HG03342 (cell line): ENCODE measurements around the gene DENND11.

Experiments used
- ATAC-seq: cut with Tn5 transposase; IDR thresholded peaks from one replicate; pipeline ENCODE4 v1.9.1; 2021; ENCODE audit warnings: mild to moderate bottlenecking, moderate library complexity; ENCODE audit not compliant: unreplicated experiment

The DENND11 gene, protein sequence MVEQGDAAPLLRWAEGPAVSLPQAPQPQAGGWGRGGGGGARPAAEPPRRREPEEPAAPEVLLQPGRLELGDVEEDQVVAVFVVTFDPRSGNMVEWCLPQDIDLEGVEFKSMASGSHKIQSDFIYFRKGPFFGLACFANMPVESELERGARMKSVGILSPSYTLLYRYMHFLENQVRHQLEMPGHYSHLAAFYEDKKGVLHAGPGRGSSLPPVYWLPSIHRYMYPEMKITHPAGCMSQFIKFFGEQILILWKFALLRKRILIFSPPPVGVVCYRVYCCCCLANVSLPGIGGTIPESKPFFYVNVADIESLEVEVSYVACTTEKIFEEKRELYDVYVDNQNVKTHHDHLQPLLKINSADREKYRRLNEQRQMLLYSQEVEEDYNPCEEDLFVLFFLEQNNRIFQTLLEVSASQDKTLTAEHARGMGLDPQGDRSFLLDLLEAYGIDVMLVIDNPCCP

DNA sequence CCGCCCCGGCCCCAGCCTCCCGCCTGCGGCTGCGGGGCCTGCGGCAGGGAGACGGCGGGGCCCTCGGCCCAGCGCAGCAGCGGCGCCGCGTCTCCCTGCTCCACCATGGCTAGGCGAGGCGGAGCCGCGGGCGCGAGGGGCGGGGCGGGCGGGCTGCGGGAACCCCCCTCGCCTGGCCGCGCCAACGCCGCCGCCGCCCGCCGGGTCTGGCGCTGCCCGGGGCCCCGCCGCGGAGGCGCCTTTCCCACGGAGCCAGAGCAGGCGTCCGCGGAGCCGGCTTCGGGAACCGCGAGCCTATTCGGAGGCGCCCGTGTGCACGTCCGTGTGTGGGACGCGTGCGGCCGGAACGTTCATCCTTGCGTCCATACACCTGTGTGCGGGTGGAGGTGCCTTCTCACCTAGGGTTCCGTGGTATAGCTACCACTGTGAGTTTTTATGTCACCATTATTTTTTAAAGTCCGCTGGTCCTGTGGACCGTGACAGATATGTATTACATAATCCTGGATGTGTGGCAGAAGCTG is at the start of gene DENND11:
DENND11 (minus strand) TSS at position 120 of the 521 bp plus-strand sequence; CDS start at position 107, 13 bp downstream.
- peak; percentile 72 for ATAC-seq

DNA sequence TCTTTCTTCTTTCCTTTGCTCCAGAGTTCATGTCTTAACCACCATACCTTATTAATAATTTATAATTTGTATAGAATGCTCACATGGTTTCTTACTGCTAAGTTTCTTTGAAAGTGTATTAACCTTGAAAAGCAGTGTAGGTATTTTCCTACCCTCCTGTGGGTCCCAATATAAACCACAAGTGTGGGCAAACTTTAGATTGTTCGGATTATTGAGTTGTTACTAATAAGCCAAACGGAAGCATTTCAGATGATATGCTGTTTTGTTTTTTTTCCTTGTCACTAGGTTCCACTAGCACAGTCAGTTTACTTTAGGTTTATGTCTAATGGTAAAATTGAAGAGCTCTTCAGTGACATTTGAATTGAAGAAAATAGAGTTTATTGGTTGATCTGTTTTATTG is 46.4 kb upstream of the DENND11 start:
- ATAC-seq, result no peak

DNA sequence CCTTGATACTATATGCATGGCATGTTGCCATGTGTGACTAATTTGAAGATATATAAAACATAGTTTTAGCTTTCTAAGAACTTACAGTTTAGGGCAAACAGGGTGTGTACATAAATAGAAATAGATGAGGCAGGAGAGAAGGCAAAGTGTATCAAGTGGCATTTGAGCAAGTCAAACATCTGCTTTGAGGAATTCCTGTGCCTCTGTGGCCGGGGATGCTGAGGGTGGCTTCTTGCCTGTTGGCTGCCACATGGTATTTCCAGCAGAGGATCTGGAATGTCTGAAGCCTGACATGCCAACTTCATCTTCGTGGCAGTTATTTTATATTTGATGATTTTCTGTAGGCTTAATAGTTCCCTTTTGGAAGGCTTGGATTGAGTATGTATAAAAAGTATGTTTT is 42.2 kb upstream of the DENND11 start:
- ATAC-seq, result no peak

DNA sequence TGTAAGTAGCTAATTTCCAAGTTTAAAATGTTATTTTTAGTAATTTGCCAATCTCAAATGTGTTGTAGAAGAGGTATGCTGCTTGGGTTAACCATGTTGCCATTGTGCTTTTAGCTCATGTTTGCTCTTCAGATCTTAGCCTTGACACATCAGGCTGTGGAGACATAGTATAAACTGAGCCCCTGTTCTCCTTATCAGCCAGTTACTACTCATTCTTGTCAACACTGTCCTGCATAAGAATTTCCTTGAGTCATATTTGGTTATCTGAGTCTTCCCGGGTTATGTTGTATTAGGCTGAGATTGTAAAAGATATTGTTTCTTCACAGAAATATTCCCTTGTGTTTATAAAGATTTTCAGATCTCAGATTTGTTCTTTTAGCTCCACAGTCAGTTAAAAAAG is 40.3 kb upstream of the DENND11 start:
- no peak for ATAC-seq

DNA sequence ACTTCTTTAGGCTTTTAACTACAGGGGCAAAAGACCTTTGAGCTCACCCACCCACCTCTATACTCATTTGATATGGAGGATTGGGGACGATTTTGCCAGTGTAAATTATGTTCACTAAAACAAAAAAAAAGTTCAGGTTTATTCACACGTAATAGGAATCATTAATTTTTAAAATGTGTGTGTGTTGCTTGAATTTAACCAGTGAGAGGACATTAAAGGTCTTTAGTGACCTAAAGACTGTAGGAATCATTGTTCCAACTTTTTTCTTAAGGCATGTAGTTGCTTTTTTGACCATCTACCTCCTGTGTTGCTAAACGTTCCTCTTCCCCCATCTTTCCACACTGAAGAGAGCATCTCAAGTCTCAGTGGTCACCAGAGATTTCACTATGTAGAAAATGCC is 37.3 kb upstream of the DENND11 start:
- ATAC-seq, result no peak

DNA sequence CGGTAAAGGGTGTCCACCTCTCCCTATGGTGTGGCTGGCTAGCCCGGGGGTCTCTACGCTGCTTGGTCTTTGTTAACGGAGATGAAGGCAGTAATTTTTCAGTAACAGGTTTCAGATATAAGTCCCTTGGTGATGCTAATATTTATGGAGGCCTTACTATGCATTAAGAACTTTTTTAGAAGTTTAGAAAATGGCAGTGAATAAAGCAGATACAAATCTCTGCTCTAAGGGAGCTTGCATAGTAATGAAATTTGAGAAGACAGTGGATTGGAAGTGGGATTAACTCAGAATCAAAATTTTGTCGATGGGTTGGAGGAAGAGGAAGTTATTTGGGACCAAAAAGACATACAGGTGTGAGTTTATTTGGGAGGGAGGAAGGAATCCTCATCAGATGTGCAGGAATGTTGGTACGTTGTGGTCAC is 36.6 kb upstream of the DENND11 start:
- ATAC-seq, result no peak

DNA sequence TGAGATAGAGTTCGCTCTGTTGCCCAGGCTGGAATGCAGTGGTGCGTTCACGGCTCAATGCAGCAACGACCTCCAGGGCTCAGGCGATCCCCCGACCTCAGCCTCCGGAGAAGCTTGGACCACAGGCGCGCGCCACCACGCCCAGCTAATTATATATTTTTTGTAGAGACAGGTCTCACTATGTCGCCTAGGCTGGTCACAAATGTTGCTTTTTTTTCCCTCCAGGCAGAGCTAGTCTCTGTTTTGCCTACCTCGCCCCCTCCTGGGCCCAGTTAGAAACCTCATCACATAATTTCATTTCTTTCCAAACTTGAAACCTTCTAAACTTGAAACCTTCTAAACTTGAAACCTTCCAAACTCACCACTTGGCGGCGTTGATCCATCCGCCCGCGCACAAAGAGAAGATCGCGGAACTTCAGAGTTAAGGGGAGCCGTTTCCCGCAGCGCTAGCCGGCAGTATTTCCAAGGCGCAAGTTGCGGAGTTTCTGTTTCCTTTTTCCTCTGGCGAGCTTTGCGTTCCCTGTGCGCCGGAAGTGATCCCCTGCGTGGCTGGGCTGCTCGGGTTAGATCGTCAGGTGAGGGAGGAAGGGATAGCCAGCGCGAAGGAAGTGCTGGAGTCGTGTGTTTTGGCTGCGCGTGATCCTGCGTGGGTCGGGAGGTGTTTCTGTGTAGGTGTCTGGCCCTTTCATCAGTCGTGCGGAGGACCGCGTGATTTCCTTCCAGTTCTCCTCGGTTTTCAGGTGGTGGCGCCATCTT is 36.0 kb upstream of the DENND11 start, which contains the start of gene SSBP1:
SSBP1 (plus strand) TSS at position 523 of the 756 bp plus-strand sequence. CDS start 809 bp downstream, outside the sequence.
- peak; percentile 90 for ATAC-seq

DNA sequence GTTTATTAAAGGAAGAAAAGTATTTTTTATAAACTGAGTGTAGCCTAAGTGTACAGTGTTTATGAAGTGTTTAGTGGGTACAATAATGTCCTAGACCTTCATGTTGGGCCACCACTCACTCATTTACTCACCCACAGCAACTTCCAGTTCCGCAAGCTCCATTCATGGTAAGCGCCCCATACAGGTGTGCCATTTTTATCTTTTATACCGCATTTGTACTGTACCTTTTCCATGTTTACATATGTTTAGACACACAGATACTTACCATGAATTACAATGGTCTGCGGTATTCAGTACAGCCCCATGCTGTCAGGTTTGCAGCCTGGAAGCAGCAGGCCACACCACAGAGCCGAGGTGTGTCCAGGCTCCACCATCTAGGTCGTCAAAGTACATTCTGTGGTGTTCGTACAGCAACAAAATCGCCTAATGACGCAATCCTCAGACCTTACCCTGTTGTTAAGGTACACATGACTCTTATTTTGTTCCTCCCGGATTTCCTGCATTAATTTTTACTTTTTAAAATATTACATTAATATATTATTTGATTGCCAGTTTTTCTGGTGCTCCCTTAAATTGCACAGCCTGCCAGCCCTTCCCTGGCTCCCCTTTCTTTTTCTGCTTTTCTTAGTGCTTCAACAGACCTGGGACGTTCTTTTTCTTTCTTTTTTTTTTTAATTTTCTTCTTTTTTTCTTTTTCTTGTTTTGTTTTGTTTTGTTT is 35.3 kb upstream of the DENND11 start:
- ATAC-seq, result no peak

DNA sequence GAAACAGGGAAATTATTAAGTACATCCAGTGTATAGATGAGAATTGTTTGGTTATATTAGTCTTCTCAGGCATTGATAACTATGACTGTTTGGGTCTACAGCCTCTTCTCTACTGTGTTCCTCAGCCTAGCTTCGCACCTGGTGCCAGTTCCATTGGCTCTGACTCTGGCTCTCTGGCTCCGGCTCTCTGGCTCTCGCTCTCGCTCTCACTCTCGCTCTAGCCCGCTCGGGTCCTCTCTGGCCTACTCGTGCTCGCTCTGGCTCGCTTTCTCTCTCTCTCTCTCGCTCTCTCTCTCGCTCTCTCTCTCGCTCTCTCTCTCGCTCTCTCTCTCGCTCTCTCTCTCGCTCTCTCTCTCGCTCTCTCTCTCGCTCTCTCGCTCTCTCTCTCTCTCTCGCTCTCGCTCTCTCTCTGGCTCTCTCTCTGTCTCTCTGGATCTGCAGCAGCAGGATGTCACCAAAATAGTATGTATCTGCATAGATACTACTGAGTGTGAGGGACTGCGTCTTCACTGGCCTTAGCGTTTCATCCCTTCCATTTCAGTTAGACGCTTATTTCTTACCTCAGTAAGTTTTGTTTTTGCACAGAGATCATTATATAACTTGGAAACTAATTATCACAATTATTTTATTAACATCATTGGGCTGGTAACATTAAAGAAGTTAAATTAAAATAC is 29.6 kb upstream of the DENND11 start:
- ATAC-seq, result no peak

DNA sequence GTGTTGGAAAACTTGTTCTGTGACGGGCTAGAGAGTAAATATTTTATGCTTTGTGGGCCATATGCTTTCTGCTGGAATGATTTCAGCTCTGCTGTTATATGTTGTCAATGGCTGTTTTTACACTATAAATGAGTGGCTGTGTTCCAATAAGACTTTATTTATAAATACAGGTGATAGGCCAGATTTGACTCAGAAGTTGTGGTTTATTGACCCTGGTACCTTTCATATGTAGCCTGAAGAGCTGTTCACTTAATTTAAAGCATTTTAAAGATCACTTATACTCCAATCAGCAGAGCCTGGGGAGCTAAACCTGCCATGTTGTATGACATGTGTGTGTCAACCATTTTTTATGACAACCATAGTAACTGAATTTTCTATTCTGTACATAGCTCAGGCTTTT is 27.1 kb upstream of the DENND11 start:
- ATAC-seq, result no peak

DNA sequence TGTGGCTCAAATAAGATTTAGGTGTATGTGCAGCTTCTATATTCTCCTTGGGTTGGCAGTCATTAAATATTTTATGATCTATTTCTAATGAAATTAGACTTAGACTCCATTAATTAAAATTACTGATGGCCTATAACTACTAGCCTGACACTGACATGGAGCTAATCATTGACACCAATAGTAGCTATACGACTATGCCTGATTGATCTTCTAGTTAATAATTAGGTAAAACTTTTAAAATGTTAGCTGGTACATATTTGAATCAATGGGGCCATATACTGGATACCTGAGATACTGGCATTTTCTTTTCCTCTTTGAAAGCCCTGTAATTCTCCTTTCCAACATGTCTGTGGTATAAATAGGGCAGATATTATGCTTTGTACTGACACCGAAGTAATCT is 20.6 kb upstream of the DENND11 start:
- no peak for ATAC-seq

DNA sequence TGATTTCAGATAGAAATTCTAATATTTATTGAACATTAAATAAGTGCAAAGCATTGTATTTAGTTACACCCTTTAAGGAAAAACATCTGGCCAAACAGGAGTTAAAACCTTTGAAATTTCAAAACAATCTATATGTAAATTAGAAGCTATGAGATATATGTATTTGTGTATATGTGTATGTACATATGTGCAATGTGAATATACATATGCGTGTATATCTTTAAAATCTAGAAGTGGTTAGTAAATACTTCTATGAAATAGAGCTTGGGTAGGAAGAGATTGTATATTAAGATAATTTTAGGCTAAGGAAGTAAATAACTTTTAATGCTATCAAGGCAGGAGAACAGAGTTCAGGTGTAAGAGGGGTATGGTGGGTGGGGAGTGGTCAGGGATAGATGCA is 15.5 kb upstream of the DENND11 start:
- ATAC-seq, result no peak

DNA sequence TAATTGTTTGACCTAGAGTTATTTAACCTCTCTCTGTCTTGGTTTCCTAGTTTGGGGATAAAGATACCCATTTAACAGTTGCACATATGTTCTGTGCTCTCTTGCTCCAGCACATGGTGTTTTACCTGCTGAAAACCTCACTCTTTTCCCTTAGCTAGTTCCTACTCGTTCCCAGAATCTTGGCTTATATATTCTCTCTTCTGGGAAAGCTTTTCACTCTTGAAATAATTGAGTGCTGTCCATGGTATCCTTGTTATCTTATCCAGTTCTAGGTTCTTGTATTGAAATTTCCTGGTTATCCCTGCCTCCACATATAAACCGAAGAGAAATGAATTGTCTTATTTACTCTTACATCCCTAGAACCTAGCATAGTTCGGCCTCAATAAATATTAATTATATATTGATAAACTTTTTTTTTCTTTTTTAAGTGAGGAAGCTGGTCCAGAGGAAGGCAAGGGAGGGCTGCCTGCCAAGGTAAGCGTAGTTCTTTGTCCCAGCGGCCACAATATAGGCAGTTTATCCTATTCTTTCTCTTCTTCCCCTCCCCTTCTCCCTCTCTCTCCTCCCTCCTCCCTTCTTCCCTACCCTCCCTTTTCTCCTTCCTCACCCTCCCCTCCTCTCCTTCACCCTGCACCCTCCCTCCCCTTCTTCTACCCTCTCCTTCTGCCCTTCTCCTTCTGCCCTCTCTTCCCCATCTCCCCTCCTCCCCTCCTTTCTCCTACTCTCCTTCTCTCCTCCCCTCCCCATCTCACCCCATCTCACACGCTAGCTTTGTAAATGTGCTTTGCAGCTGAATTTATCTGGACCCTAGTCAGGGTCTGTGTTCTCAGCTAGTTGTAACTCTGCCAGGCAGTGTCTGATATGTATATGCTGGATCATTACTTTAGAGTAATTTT is 14.1 kb upstream of the DENND11 start:
- ATAC-seq, result no peak

DNA sequence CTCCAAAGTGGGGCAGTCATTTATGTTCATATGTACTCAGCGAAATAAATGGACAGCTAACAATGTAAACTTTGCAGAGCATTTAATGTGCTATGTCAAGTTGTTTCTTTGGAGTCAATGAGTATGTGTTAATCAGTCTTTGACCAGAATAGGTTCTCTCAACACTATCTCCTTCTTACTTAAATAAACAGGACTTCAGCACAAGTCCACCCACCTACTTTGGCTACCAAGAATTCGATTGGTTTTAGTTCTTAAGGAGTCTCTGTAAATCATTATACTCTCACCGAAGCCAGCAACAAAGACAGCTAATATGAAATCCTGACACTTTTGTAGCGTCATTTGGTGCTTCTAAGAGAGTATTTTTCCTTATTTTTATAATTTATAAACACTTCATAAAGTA is 13.1 kb upstream of the DENND11 start:
- no peak for ATAC-seq

DNA sequence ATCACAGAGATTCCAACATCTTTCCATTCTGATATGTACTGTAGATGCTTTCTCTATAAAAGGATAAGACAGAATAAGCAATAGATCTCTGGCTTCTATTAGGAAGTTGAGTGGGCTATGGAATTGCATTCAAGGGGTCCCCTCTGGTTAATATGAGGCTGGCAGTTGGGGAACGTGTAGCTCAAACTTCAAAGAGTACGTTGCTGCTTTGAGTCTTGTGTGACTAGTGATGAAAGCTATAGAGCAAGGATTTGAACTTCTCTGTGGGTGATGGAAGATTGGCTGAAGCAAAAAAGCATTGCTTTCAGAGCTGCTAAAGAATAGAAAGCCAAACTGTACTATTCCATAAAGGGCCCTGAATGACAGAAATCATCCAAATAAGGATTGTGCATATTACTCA is 12.6 kb upstream of the DENND11 start:
- no peak for ATAC-seq

DNA sequence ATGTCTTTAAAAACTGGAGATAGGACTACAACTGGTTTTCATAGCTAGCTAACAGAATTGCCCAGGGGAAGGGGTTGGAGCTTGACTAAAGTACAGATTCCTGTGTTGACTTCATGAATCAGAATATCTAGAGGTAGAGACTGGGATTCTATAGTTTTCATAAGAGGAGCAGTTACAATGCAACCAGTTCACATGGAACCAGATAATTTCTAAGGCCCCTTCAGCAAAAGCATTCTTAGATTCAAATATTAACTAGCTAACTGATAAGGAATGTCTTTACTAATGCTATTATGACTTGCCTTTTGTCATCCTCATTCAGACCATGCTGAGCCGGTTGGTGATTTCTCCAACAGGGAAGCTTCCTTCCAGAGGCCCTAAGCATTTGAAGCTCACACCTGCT is 11.9 kb upstream of the DENND11 start:
- no peak for ATAC-seq

DNA sequence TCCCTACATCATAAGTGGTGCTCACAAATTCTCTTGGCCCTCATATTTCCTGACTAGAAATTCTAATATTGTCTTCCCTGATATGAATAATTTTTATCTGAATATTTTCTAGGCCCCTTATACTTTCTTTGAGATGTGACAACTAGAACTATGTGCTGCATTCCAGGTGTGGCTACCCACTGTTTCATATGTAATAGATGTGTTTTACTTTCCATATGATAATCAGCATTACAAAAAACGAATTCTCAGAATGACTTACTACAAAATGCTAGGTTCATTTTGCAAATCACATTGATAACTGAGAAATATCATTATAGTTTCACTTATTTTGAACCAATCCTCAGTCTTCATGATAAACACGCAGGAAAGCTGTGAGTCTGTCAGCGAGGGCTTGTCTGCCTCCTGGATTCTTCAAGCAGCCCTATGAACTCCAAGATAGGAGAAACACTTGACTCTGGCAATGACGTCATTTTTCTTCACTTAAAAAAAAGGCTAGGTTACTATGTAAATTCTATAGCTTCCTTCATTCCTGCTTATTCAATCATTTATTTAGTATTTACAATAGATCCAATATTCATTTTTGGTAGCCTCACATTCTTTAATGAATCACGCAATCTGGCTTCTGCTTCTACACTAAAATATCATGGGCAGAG is 10.8 kb upstream of the DENND11 start:
- no peak for ATAC-seq

DNA sequence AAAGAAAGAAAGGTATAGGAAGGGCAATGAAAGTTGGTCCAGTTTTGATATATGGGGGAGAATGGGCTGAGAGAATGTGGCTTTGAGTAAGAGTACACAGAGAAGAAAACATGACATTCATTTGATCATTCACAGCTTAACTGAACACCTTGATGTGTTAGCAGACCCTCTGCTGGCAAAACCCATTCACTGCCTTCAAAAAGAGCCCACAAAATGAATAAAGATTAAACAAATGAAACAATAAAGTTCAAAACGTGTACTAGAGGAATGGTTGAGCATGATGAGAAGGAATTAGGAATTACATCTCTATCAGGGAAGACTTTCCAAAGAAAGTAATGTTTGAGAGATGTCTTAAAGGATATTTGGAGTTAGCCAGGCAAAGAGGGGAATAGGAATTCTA is 8.3 kb upstream of the DENND11 start:
- no peak for ATAC-seq

DNA sequence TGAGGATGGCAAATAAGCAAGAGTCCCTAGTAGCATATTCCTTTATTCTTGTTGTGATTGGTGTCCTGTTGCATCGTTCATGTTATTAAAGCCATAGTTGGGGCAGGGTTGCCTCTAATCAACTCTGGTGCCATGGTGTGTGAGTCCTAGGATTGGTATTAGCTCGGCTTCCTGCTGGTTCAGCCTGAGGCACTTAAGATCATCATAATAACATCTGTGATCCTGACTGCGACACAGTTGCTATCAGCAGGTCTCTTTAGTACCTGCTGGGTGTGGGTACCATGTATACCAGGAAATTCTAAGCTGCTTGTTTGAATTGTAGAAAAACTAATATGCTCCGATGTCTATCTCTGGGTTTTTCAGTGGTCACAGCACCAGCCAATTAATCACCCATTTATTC is 7.8 kb upstream of the DENND11 start:
- ATAC-seq, result no peak
